H9 (cell line): ENCODE measurements around the gene CPAMD8. TPM values are rescaled to one million over a fixed set of nuclear protein-coding genes. Genes with fewer than 3 reads are reported as not detected.

Source experiments
- DNase-seq: peaks from one replicate; pipeline ENCODE4 v3.0.0-alpha.2; 2017
- H2AFZ ChIP-seq: one replicate; pipeline ENCODE4 v1.6.1; 2013; ENCODE audit warnings: mild to moderate bottlenecking, low read length, control low read depth, moderate library complexity
- H2AK5ac ChIP-seq: 2 replicates; pipeline ENCODE4 v1.6.1; 2013; ENCODE audit warnings: low read length, control low read depth, mixed read lengths; ENCODE audit not compliant: insufficient read length
- H2BK120ac ChIP-seq: one replicate; pipeline ENCODE4 v1.6.1; 2013; ENCODE audit warnings: low read depth, mild to moderate bottlenecking, low read length, control low read depth, inconsistent platforms; ENCODE audit not compliant: poor library complexity, severe bottlenecking
- H2BK12ac ChIP-seq: 2 replicates; pipeline ENCODE4 v1.6.1; 2013; ENCODE audit warnings: low read length, control low read depth, mixed read lengths, low read depth; ENCODE audit not compliant: insufficient read length
- H2BK15ac ChIP-seq: 2 replicates; pipeline ENCODE4 v1.6.1; 2013; ENCODE audit warnings: low read depth, low read length, control low read depth
- H2BK20ac ChIP-seq: one replicate; pipeline ENCODE4 v1.6.1; 2013; ENCODE audit warnings: low read depth, mild to moderate bottlenecking, low read length, control low read depth, inconsistent platforms; ENCODE audit not compliant: poor library complexity, severe bottlenecking
- H2BK5ac ChIP-seq: 2 replicates; pipeline ENCODE4 v1.6.1; 2013; ENCODE audit warnings: low read length, control low read depth, mixed read lengths; ENCODE audit not compliant: insufficient read length
- H3K14ac ChIP-seq: 2 replicates; pipeline ENCODE4 v1.6.1; 2013; ENCODE audit warnings: low read length, control low read depth; ENCODE audit not compliant: insufficient read depth
- H3K18ac ChIP-seq: 2 replicates; pipeline ENCODE4 v1.6.1; 2013; ENCODE audit warnings: low read depth, mild to moderate bottlenecking, mixed read lengths, low read length, control low read depth; ENCODE audit not compliant: insufficient read length
- H3K23ac ChIP-seq: 2 replicates; pipeline ENCODE4 v1.6.1; 2013; ENCODE audit warnings: low read length, control low read depth, mixed read lengths, low read depth; ENCODE audit not compliant: insufficient read length
- H3K23me2 ChIP-seq: 2 replicates; pipeline ENCODE4 v1.6.1; 2013; ENCODE audit warnings: low read depth, mild to moderate bottlenecking, mixed read lengths, low read length, control low read depth; ENCODE audit not compliant: insufficient read length, poor library complexity, severe bottlenecking
- H3K27ac ChIP-seq: 2 replicates; pipeline ENCODE4 v1.5.1; 2013; ENCODE audit warnings: low read length, control low read depth, mixed read lengths, low read depth; ENCODE audit not compliant: insufficient read length
- H3K27me3 ChIP-seq: 2 replicates; pipeline ENCODE4 v1.6.1; 2013; ENCODE audit warnings: low read length, control low read depth, inconsistent platforms; ENCODE audit not compliant: insufficient read depth
- H3K4ac ChIP-seq: 2 replicates; pipeline ENCODE4 v1.6.1; 2013; ENCODE audit warnings: low read depth, mild to moderate bottlenecking, control low read depth, inconsistent platforms, low read length, moderate library complexity
- H3K4me1 ChIP-seq: 2 replicates; pipeline ENCODE4 v1.6.1; 2013; ENCODE audit warnings: low read length, control low read depth, inconsistent platforms; ENCODE audit not compliant: insufficient read depth
- H3K4me2 ChIP-seq: 2 replicates; pipeline ENCODE4 v1.6.1; 2013; ENCODE audit warnings: low read length, control low read depth, mixed read lengths; ENCODE audit not compliant: insufficient read length, insufficient read depth
- H3K56ac ChIP-seq: 2 replicates; pipeline ENCODE4 v1.6.1; 2013; ENCODE audit warnings: low read depth, mild to moderate bottlenecking, mixed read lengths, low read length, control low read depth; ENCODE audit not compliant: insufficient read length
- H3K79me1 ChIP-seq: 2 replicates; pipeline ENCODE4 v1.6.1; 2013; ENCODE audit warnings: low read depth, mild to moderate bottlenecking, moderate library complexity, low read length, control low read depth, inconsistent platforms; ENCODE audit not compliant: insufficient read depth, poor library complexity, severe bottlenecking
- H3K79me2 ChIP-seq: 2 replicates; pipeline ENCODE4 v1.6.1; 2013; ENCODE audit warnings: low read length, control low read depth, inconsistent platforms; ENCODE audit not compliant: insufficient read depth
- H3K9ac ChIP-seq: 2 replicates; pipeline ENCODE4 v1.6.1; 2013; ENCODE audit warnings: low read length, control low read depth, mixed read lengths; ENCODE audit not compliant: insufficient read length; ENCODE audit errors: extremely low read depth
- H3K9me3 ChIP-seq: one replicate; pipeline ENCODE4 v1.6.1; 2013; ENCODE audit warnings: low read depth, low read length, inconsistent platforms; ENCODE audit not compliant: control insufficient read depth
- H3T11ph ChIP-seq: one replicate; pipeline ENCODE4 v1.6.1; 2013; ENCODE audit warnings: mild to moderate bottlenecking, low read length, control low read depth, inconsistent platforms
- H4K20me1 ChIP-seq: one replicate; pipeline ENCODE4 v1.6.1; 2013; ENCODE audit not compliant: control insufficient read depth, insufficient read length, insufficient read depth
- H4K5ac ChIP-seq: 2 replicates; pipeline ENCODE4 v1.6.1; 2013; ENCODE audit warnings: low read depth, mild to moderate bottlenecking, mixed read lengths, low read length, control low read depth; ENCODE audit not compliant: insufficient read length
- H4K8ac ChIP-seq: replicated peaks from 2 replicates; pipeline ENCODE4 v1.6.1; 2013; ENCODE audit warnings: low read length, control low read depth, mixed read lengths, low read depth; ENCODE audit not compliant: insufficient read length
- H4K91ac ChIP-seq: 2 replicates; pipeline ENCODE4 v1.6.1; 2013; ENCODE audit warnings: low read depth, mild to moderate bottlenecking, moderate library complexity, mixed read lengths, low read length, control low read depth; ENCODE audit not compliant: insufficient read length
- H3K27ac Mint-ChIP-seq, 3 experiments: 2 replicates in 2 of 3; 3 replicates in 1 of 3; pipeline ENCODE4 v1.8.0; 2020 to 2021; ENCODE audit warnings: mixed read lengths in 3 of 3, mild to moderate bottlenecking in 1 of 3, moderate library complexity in 1 of 3
- H3K27me3 Mint-ChIP-seq: 2 replicates; pipeline ENCODE4 v1.8.0; 2021; ENCODE audit warnings: low read depth, mild to moderate bottlenecking, moderate library complexity, mixed read lengths
- H3K36me3 Mint-ChIP-seq, 3 experiments: 2 replicates in 2 of 3; 3 replicates in 1 of 3; pipeline ENCODE4 v1.8.0; 2020 to 2021; ENCODE audit warnings: low read depth in 3 of 3, mixed read lengths in 3 of 3; ENCODE audit not compliant: insufficient read depth in 1 of 3
- H3K4me1 Mint-ChIP-seq, 2 experiments: 2 replicates each; pipeline ENCODE4 v1.8.0; 2020; ENCODE audit warnings: mixed read lengths in 2 of 2
- H3K4me3 Mint-ChIP-seq, 2 experiments: 2 replicates in 1 of 2; 3 replicates in 1 of 2; pipeline ENCODE4 v1.8.0; 2020 to 2021; ENCODE audit warnings: mild to moderate bottlenecking in 2 of 2, mixed read lengths in 2 of 2, moderate library complexity in 1 of 2
- H3K9me3 Mint-ChIP-seq, 2 experiments: 2 replicates in 1 of 2; 3 replicates in 1 of 2; pipeline ENCODE4 v1.8.0; 2020; ENCODE audit warnings: mild to moderate bottlenecking in 2 of 2, mixed read lengths in 2 of 2, moderate library complexity in 1 of 2
- WGBS: extraction: QIAGEN DNeasy Blood & Tissue Kit; methylation state at CpG from one replicate; pipeline ENCODE4 v1.1.7; 2013; ENCODE audit warnings: missing lambda C conversion rate, low lambda C conversion rate, mixed read lengths; ENCODE audit not compliant: insufficient read length; ENCODE audit errors: extremely low coverage; 5-methylcytosine and 5-hydroxymethylcytosine counted together
- total RNA-seq: library from RNA; stranded (reverse); gene quantifications from 2 replicates; pipeline ENCODE4 v1.2.1, GENCODE V29; 2021
- TF ChIP-seq, protein P1 (sequence below): fragments of 200-600 bp; sonication (generic); conservative IDR thresholded peaks from 3 replicates; pipeline ENCODE4 v1.8.0; 2021; ENCODE audit warnings: antibody characterized with exemption, mild to moderate bottlenecking

The CPAMD8 gene
- total RNA-seq, 1 experiment from 2014 or later: 12.0 TPM

DNA sequence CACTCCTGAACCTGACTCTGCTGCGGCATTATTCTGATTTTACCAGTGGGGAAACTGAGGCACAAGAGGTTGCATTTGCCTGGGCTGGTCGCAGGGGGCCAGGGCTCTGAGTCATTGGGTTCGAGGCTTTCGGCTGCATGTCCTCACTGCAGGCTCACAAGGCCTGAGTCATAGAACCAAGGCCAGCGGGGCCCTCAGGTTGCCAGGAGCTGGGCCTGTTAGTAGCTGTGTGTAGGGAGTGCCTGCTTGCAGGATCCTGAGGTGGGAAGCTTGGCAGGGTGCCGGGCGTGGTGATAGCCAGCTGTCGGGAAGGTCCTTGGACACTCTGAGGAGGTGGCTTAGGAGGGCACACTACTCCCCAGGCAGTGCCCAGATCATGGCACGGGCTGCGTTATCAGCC is 159.4 kb downstream of the CPAMD8 start:
- H3K79me2 ChIP-seq: no peaks in the 10 kb centered on the region
- no peak overlapping the region for H3K27ac ChIP-seq
- H4K5ac ChIP-seq: no peak overlapping the region
- Mint-ChIP-seq H3K27ac (no peak overlapping the region), H3K9me3 (no peaks in the 10 kb centered on the region), H3K27me3 (no peaks in the 10 kb centered on the region), H3K4me1 (no peaks in the 10 kb centered on the region), H3K36me3 (peaks cover 35 to 79% (median 72%) of the 10 kb centered on the region in 3 experiments; a peak in 6 of 7 replicates), H3K4me3 (no peak overlapping the region)
- H3K23me2 ChIP-seq: no peaks in the 10 kb centered on the region
- no peak overlapping the region for H3K56ac ChIP-seq
- H3K4me2 ChIP-seq: no peak overlapping the region
- no peak overlapping the region for H2BK12ac ChIP-seq
- no peaks in the 10 kb centered on the region for H4K20me1 ChIP-seq
- H2BK120ac ChIP-seq: no peak overlapping the region
- H2BK15ac ChIP-seq: no peak overlapping the region
- DNase-seq: no peak
- no peak overlapping the region for H3K23ac ChIP-seq
- no peak overlapping the region for H4K8ac ChIP-seq
- H3K4ac ChIP-seq: no peak overlapping the region
- H3K4me1 ChIP-seq: no peaks in the 10 kb centered on the region
- H3K14ac ChIP-seq: no peak overlapping the region
- no peak overlapping the region for H2AFZ ChIP-seq
- H3K18ac ChIP-seq: no peak overlapping the region
- no peak overlapping the region for H4K91ac ChIP-seq
- H3K9ac ChIP-seq: no peak overlapping the region
- TF ChIP-seq, protein P1, sequence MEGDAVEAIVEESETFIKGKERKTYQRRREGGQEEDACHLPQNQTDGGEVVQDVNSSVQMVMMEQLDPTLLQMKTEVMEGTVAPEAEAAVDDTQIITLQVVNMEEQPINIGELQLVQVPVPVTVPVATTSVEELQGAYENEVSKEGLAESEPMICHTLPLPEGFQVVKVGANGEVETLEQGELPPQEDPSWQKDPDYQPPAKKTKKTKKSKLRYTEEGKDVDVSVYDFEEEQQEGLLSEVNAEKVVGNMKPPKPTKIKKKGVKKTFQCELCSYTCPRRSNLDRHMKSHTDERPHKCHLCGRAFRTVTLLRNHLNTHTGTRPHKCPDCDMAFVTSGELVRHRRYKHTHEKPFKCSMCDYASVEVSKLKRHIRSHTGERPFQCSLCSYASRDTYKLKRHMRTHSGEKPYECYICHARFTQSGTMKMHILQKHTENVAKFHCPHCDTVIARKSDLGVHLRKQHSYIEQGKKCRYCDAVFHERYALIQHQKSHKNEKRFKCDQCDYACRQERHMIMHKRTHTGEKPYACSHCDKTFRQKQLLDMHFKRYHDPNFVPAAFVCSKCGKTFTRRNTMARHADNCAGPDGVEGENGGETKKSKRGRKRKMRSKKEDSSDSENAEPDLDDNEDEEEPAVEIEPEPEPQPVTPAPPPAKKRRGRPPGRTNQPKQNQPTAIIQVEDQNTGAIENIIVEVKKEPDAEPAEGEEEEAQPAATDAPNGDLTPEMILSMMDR: no peak
- no peak overlapping the region for H3T11ph ChIP-seq
- no peak overlapping the region for H2BK5ac ChIP-seq
- H3K9me3 ChIP-seq: no peaks in the 10 kb centered on the region
- H3K27me3 ChIP-seq: no peaks in the 10 kb centered on the region
- no peak overlapping the region for H2BK20ac ChIP-seq
- WGBS: no CpG with 5 or more reads among the region's 10 CpGs
- H2AK5ac ChIP-seq: no peak overlapping the region
- H3K79me1 ChIP-seq: no peaks in the 10 kb centered on the region
